ENCODE measurements around the gene ERICH6B.

Gene ERICH6B

DNA sequence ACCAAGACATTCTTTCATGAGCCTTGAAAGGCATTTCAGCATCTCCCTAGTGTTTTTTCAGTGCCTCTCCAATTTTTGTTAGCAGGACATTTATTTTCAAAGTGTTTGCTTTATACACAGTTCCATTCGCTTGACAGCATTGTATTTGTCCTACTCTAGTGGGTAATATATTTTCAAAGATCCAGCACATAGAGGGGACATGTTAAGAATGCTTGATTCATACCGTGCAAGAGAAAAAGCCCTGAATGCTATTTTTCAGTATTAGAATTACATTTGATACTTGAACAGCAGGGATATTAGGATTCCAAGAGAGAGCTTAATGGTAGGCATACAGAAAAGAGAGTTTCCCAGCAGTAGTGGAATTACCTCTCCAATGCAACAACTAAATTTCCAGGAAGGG, 21.3 kb downstream of the ERICH6B start:
- TF ChIP-seq HDGF (IDR thresholded peaks at IDR 0.05; ENCODE audit: borderline replicate concordance): no peak
- TF ChIP-seq FOXM1 (IDR thresholded peaks at IDR 0.05; ENCODE audit: borderline replicate concordance): no peak
- TF ChIP-seq SUZ12 (IDR thresholded peaks at IDR 0.05): no peak
- no peak for TF ChIP-seq ARNT (IDR thresholded peaks at IDR 0.05)
- no peak for TF ChIP-seq NFRKB (IDR thresholded peaks at IDR 0.05)
- TF ChIP-seq TARDBP (IDR thresholded peaks at IDR 0.05): no peak
- no peak for TF ChIP-seq CTBP1 (IDR thresholded peaks at IDR 0.05; ENCODE audit: borderline replicate concordance)
- no peak for TF ChIP-seq LEF1 (IDR thresholded peaks at IDR 0.05; ENCODE audit: borderline replicate concordance)
- no peak for TF ChIP-seq SP1 (IDR thresholded peaks at IDR 0.05)
- TF ChIP-seq ELF4 (IDR thresholded peaks at IDR 0.05): no peak
- TF ChIP-seq, protein P1, sequence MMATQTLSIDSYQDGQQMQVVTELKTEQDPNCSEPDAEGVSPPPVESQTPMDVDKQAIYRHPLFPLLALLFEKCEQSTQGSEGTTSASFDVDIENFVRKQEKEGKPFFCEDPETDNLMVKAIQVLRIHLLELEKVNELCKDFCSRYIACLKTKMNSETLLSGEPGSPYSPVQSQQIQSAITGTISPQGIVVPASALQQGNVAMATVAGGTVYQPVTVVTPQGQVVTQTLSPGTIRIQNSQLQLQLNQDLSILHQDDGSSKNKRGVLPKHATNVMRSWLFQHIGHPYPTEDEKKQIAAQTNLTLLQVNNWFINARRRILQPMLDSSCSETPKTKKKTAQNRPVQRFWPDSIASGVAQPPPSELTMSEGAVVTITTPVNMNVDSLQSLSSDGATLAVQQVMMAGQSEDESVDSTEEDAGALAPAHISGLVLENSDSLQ (IDR thresholded peaks at IDR 0.05): no peak
- no peak for TF ChIP-seq FOXA1 (IDR thresholded peaks at IDR 0.05)
- no peak for TF ChIP-seq FOXK2 (IDR thresholded peaks at IDR 0.05)
- TF ChIP-seq BHLHE40 (IDR thresholded peaks at IDR 0.05; ENCODE audit: borderline replicate concordance): no peak
- TF ChIP-seq L3MBTL2 (conservative IDR thresholded peaks at IDR 0.05): no peak
- TF ChIP-seq ZNF384 (IDR thresholded peaks at IDR 0.05): no peak
- CTCF ChIA-PET: no interaction called here
- POLR2A ChIA-PET: no interaction called here
- no peak for DNase-seq (ENCODE audit: extremely low spot score)

DNA sequence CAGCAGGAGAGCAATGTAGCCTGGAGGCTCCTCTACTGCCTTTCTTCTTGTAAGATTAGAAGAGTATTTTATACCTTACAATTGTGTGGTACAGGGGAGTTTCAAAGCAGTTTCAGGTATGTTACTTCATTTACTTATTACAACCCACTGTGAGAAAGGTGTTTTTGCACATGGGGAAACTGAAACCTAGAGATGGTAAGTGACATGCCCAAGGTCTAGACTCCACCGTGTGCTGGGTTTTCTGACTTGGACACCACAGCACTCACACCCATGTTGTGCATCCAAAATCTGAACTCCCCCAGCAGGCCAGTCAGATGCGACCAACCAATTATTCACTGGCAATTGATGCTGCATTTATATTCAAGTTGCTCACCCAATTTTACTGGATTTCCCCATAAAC, 22.8 kb downstream of the ERICH6B start:
- no peak for DNase-seq (ENCODE audit: extremely low spot score)
- TF ChIP-seq ELF4 (IDR thresholded peaks at IDR 0.05): no peak
- no peak for TF ChIP-seq ZNF384 (IDR thresholded peaks at IDR 0.05)
- TF ChIP-seq FOXK2 (IDR thresholded peaks at IDR 0.05): no peak
- no peak for TF ChIP-seq NFRKB (IDR thresholded peaks at IDR 0.05)
- no peak for TF ChIP-seq BHLHE40 (IDR thresholded peaks at IDR 0.05; ENCODE audit: borderline replicate concordance)
- no peak for TF ChIP-seq TARDBP (IDR thresholded peaks at IDR 0.05)
- no peak for TF ChIP-seq CTBP1 (IDR thresholded peaks at IDR 0.05; ENCODE audit: borderline replicate concordance)
- no peak for TF ChIP-seq L3MBTL2 (conservative IDR thresholded peaks at IDR 0.05)
- TF ChIP-seq SP1 (IDR thresholded peaks at IDR 0.05): no peak
- no peak for TF ChIP-seq ARNT (IDR thresholded peaks at IDR 0.05)
- TF ChIP-seq SUZ12 (IDR thresholded peaks at IDR 0.05): no peak
- TF ChIP-seq HDGF (IDR thresholded peaks at IDR 0.05; ENCODE audit: borderline replicate concordance): no peak
- TF ChIP-seq, protein P1 (IDR thresholded peaks at IDR 0.05): no peak
- TF ChIP-seq FOXA1 (IDR thresholded peaks at IDR 0.05): no peak
- no peak for TF ChIP-seq FOXM1 (IDR thresholded peaks at IDR 0.05; ENCODE audit: borderline replicate concordance)
- TF ChIP-seq LEF1 (IDR thresholded peaks at IDR 0.05; ENCODE audit: borderline replicate concordance): no peak
- POLR2A ChIA-PET: no interaction called here
- CTCF ChIA-PET: no interaction called here

GRCh38 chr13:45590066-45590465, 25.5 kb downstream of the ERICH6B start:
- DNase-seq (ENCODE audit: extremely low spot score): no peak
- TF ChIP-seq SUZ12 (IDR thresholded peaks at IDR 0.05): no peak
- TF ChIP-seq FOXM1 (IDR thresholded peaks at IDR 0.05; ENCODE audit: borderline replicate concordance): no peak
- TF ChIP-seq, protein P1 (IDR thresholded peaks at IDR 0.05): no peak
- POLR2A ChIA-PET: no interaction called here
- CTCF ChIA-PET: no interaction called here

DNA sequence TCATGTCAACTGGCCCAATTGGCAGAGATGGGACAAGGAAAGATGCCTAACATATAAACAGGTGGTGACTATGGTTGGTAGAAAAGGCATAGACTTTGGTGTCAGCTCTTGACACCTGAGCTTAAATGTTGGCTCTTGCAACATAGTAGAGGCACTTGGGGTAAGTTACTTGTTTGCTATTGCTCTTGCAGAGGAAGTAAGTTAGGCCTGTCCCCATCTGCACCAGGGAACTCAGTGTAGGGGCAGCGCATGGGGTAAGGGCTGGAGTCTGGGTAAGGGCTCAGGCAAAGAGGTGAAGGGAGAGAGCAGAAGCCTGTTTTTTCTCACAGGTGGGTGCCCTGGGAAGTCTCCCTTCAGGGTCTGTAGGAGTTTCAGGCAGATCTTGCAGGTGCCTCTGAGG, 27.6 kb downstream of the ERICH6B start:
- ChIA-PET POLR2A (no interaction called here), CTCF (no interaction called here)
- no peak for DNase-seq (ENCODE audit: extremely low spot score)
- TF ChIP-seq CTBP1 (IDR thresholded peaks at IDR 0.05; ENCODE audit: borderline replicate concordance): no peak
- TF ChIP-seq HDGF (IDR thresholded peaks at IDR 0.05; ENCODE audit: borderline replicate concordance): no peak
- TF ChIP-seq SP1 (IDR thresholded peaks at IDR 0.05): no peak
- TF ChIP-seq FOXA1 (IDR thresholded peaks at IDR 0.05): no peak
- no peak for TF ChIP-seq FOXK2 (IDR thresholded peaks at IDR 0.05)

DNA sequence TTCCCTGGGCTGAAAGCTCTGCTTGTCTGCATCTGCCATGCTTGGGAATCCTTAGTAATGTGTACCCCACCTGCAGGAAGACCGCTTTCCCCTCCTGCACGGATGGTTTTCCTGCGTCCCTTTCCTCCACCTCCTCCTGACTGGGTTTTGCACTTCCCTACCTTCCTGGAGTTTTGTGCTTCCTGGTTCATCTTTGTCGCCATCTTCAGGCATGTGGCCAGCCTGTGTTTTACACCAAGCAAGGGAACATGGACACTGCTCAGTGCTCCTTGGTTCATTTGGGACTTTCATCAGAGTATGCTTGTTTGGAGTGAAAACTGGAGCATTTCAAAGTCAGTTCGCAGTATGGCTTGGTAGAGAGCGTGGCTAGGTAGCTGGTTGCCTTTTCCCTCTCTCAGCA, 30.7 kb downstream of the ERICH6B start:
- POLR2A ChIA-PET: no interaction called here
- TF ChIP-seq LEF1 (IDR thresholded peaks at IDR 0.05; ENCODE audit: borderline replicate concordance) (no peak), BHLHE40 (IDR thresholded peaks at IDR 0.05; ENCODE audit: borderline replicate concordance) (no peak), FOXM1 (IDR thresholded peaks at IDR 0.05; ENCODE audit: borderline replicate concordance) (no peak), SUZ12 (IDR thresholded peaks at IDR 0.05) (no peak), SP1 (IDR thresholded peaks at IDR 0.05) (no peak), ARNT (IDR thresholded peaks at IDR 0.05) (no peak), L3MBTL2 (conservative IDR thresholded peaks at IDR 0.05) (no peak), FOXK2 (IDR thresholded peaks at IDR 0.05) (no peak), HDGF (IDR thresholded peaks at IDR 0.05; ENCODE audit: borderline replicate concordance) (no peak)
- CTCF ChIA-PET: no interaction called here
- peak; percentile 25 for DNase-seq (ENCODE audit: extremely low spot score)

- no peak for TF ChIP-seq ZNF384 (IDR thresholded peaks at IDR 0.05)
- TF ChIP-seq NFRKB (IDR thresholded peaks at IDR 0.05): no peak
- no peak for TF ChIP-seq LEF1 (IDR thresholded peaks at IDR 0.05; ENCODE audit: borderline replicate concordance)
- TF ChIP-seq BHLHE40 (IDR thresholded peaks at IDR 0.05; ENCODE audit: borderline replicate concordance): no peak
- TF ChIP-seq ARNT (IDR thresholded peaks at IDR 0.05): no peak
- no peak for TF ChIP-seq CTBP1 (IDR thresholded peaks at IDR 0.05; ENCODE audit: borderline replicate concordance)
- no peak for TF ChIP-seq SP1 (IDR thresholded peaks at IDR 0.05)
- TF ChIP-seq FOXM1 (IDR thresholded peaks at IDR 0.05; ENCODE audit: borderline replicate concordance): no peak
- TF ChIP-seq SUZ12 (IDR thresholded peaks at IDR 0.05): no peak
- no peak for TF ChIP-seq HDGF (IDR thresholded peaks at IDR 0.05; ENCODE audit: borderline replicate concordance)
- TF ChIP-seq ELF4 (IDR thresholded peaks at IDR 0.05): no peak
- TF ChIP-seq TARDBP (IDR thresholded peaks at IDR 0.05): no peak
- TF ChIP-seq L3MBTL2 (conservative IDR thresholded peaks at IDR 0.05): no peak
- TF ChIP-seq, protein P1 (IDR thresholded peaks at IDR 0.05): no peak
- no peak for TF ChIP-seq FOXK2 (IDR thresholded peaks at IDR 0.05)
- ChIA-PET CTCF (no interaction called here), POLR2A (no interaction called here)
- no peak for DNase-seq (ENCODE audit: extremely low spot score)
Measured at GRCh38 chr13:45582408-45583076, 33.0 kb downstream of the ERICH6B start.
